Endothelial cell of umbilical vein (primary cell): Measurements from ENCODE around the gene ECI1. TPM values are rescaled to one million over a fixed set of nuclear protein-coding genes. Genes with fewer than 3 reads are reported as not detected.

ENCODE experiments used
- BruUV-seq: library from RNA; stranded (reverse); fragments of 400-500 nt; replicated peaks from 2 replicates; lab custom pipeline; 2021; lab: Mats Ljungman, UMichigan
- CTCF ChIA-PET: fragments of 300-600, 350-600 bp; sonication (Branson Sonifier 250); formaldehyde crosslinking; loops from one replicate; lab custom pipeline; 2021; ENCODE audit warnings: antibody characterized with exemption, inconsistent platforms; lab: Charles Lee
- POLR2A ChIA-PET: fragments of 300-600, 350-600 bp; sonication (Branson Sonifier 250); formaldehyde crosslinking; loops from one replicate; lab custom pipeline; 2021; ENCODE audit warnings: antibody characterized with exemption, inconsistent platforms; lab: Charles Lee
- DNase-seq: peaks from one replicate; pipeline ENCODE4 v3.0.0-alpha.2; 2011; ENCODE audit warnings: low read depth, low spot score
- FAIRE-seq: peaks from 2 replicates; lab custom pipeline; 2011; peaks lifted over from hg19 to GRCh38; lab: Jason Lieb, UNC
- H2AFZ ChIP-seq: 2 replicates; pipeline ENCODE4 v1.6.0; 2012; ENCODE audit warnings: low read depth, low read length, control low read depth, inconsistent platforms
- H3K27ac ChIP-seq: 2 replicates; pipeline ENCODE4 v1.5.1; 2011; ENCODE audit warnings: low read depth, mild to moderate bottlenecking, control low read depth, low read length, moderate library complexity; ENCODE audit not compliant: insufficient read depth
- H3K27me3 ChIP-seq, 2 experiments: 2 replicates each; pipeline versions ENCODE4 v1.6.0 to v1.6.1; 2011; ENCODE audit warnings: low read length in 2 of 2, mixed read lengths in 1 of 2; ENCODE audit not compliant: control insufficient read depth in 2 of 2, insufficient read depth in 2 of 2
- H3K36me3 ChIP-seq, 2 experiments: 2 replicates in 1 of 2; 3 replicates in 1 of 2; pipeline ENCODE4 v1.5.1; 2011; ENCODE audit warnings: low read length in 2 of 2, mild to moderate bottlenecking in 1 of 2, moderate library complexity in 1 of 2; ENCODE audit not compliant: control insufficient read depth in 2 of 2, insufficient read depth in 2 of 2; ENCODE audit errors: extremely low read depth in 1 of 2
- H3K4me1 ChIP-seq: 3 replicates; pipeline ENCODE4 v1.5.1; 2011; ENCODE audit warnings: mild to moderate bottlenecking, low read length; ENCODE audit not compliant: control insufficient read depth, insufficient read depth; ENCODE audit errors: extremely low read depth
- H3K4me2 ChIP-seq: 2 replicates; pipeline ENCODE4 v1.6.1; 2011; ENCODE audit warnings: low read length, control low read depth, mixed read lengths; ENCODE audit not compliant: insufficient read depth
- H3K4me3 ChIP-seq, 3 experiments: fragments of 200-600 bp in 1 of 3; sonication (generic), shearing (Covaris generic) in 1 of 3; replicated peaks in 1 of 3; 2 replicates each; pipeline ENCODE4 v1.5.1; 2011 to 2016; ENCODE audit warnings: control low read depth in 3 of 3, low read length in 3 of 3, mild to moderate bottlenecking in 2 of 3, inconsistent platforms in 1 of 3, low read depth in 1 of 3, moderate library complexity in 1 of 3; ENCODE audit not compliant: insufficient read depth in 1 of 3
- H3K79me2 ChIP-seq: 2 replicates; pipeline ENCODE4 v1.6.0; 2012; ENCODE audit warnings: low read length, inconsistent platforms; ENCODE audit not compliant: control insufficient read depth, insufficient read depth
- H3K9ac ChIP-seq: replicated peaks from 2 replicates; pipeline ENCODE3; 2011; ENCODE audit warnings: low read length, control low read depth; ENCODE audit not compliant: insufficient read depth; ENCODE audit errors: extremely low read depth
- H3K9me1 ChIP-seq: replicated peaks from 3 replicates; pipeline ENCODE4 v1.6.0; 2011; ENCODE audit warnings: mild to moderate bottlenecking, low read length; ENCODE audit not compliant: control insufficient read depth, insufficient read depth; ENCODE audit errors: extremely low read depth
- H3K9me3 ChIP-seq: replicated peaks from 2 replicates; pipeline ENCODE4 v1.5.1; 2012; ENCODE audit warnings: low read length, inconsistent platforms; ENCODE audit not compliant: control insufficient read depth, insufficient read depth
- H4K20me1 ChIP-seq: replicated peaks from 2 replicates; pipeline ENCODE3; 2011; ENCODE audit warnings: mild to moderate bottlenecking, low read length; ENCODE audit not compliant: control insufficient read depth, insufficient read depth; ENCODE audit errors: extremely low read depth
- EZH2 ChIP-seq: IDR thresholded peaks from 2 replicates; pipeline ENCODE4 v1.6.1; 2012; ENCODE audit warnings: borderline replicate concordance, low read depth, mild to moderate bottlenecking, moderate library complexity, low read length, inconsistent platforms; ENCODE audit not compliant: severe bottlenecking
- FOS ChIP-seq: IDR thresholded peaks from 2 replicates; pipeline ENCODE4 v1.6.1; 2011; ENCODE audit warnings: mild to moderate bottlenecking, low read length, moderate library complexity, borderline replicate concordance; ENCODE audit not compliant: insufficient read depth
- MYC ChIP-seq: IDR thresholded peaks from one replicate; pipeline ENCODE4 v1.6.1; 2011; ENCODE audit warnings: mild to moderate bottlenecking, low read depth, low read length
- POLR2A ChIP-seq: IDR thresholded peaks from 2 replicates; pipeline ENCODE4 v1.6.1; 2012; ENCODE audit warnings: low read depth, mild to moderate bottlenecking, control low read depth, low read length
- dilution Hi-C: fragments of 300-500 bp; cut with MboI; formaldehyde crosslinking; loops from one replicate; pipeline ENCODE4 v1.15.0; 2019; ENCODE audit warnings: low sequenced_read_pairs; ENCODE audit not compliant: extremely low pct_ligation_motif_present
- intact Hi-C: fragments of 100-400 bp; cut with micrococcal nuclease; formaldehyde crosslinking; loops from one replicate; pipeline ENCODE4 v1.10.0; 2022
- polyA plus RNA-seq, 4 experiments: library from polyadenylated mRNA; depleted of rRNA in 3 of 4; stranded (reverse) in 3 of 4; unstranded in 1 of 4; fragments of >200 nt; gene quantifications; 2 replicates each; pipeline versions ENCODE4 v1.2.1 to v1.2.3, GENCODE V29; 2011 to 2012; ENCODE audit warnings: missing spikeins in 1 of 4
- total RNA-seq: library from RNA; stranded (reverse); gene quantifications from 2 replicates; pipeline ENCODE4 v1.2.3, GENCODE V29; 2021

The ECI1 gene
- total and polyA plus RNA-seq, 2 donors (not counting 3 experiments of a cell fraction or from before 2014, with no cell fraction given), result 43.6 to 48.3 TPM

DNA sequence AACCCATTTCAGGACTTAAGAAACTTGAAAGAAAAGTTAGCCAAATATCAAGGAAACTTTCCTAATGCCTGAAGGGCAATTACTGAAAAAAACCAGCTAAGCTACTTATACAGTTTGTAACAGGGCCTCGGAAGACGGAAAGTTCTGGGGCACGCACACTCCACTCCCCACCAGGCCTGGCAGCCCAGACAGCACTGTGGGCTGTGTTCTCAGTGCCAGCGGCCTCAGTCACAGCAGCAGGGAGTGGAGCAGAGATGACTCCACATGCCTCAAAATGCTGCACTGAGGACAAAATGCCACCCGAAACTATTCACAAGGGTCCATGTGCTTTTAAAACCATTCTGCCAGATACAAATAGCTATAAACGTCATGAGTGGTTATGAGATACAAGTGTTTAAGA, 6.3 kb upstream of the ECI1 start:
- DNase-seq (no peak), FAIRE-seq (no peak)
- no peak overlapping the region for H3K9ac ChIP-seq
- peaks cover 36% of the 10 kb centered on the region for H3K79me2 ChIP-seq
- no peaks in the 10 kb centered on the region for H3K9me3 ChIP-seq
- ChIA-PET CTCF (no interaction called here), POLR2A (no interaction called here)
- peaks cover 41 to 47% of the 10 kb centered on the region in 2 experiments for H3K36me3 ChIP-seq
- no peak overlapping the region for H3K27ac ChIP-seq
- H3K4me3 ChIP-seq, result no peak overlapping the region
- H4K20me1 ChIP-seq, result no peaks in the 10 kb centered on the region
- no peak overlapping the region for H2AFZ ChIP-seq
- intact Hi-C loops, result no loop called here
- no peaks in the 10 kb centered on the region for H3K4me1 ChIP-seq
- no peaks in the 10 kb centered on the region for H3K9me1 ChIP-seq
- dilution Hi-C loops, result no loop called here
- no peak for TF ChIP-seq POLR2A
- no TSS peak for BruUV-seq
- H3K27me3 ChIP-seq, result no peaks in the 10 kb centered on the region
- H3K4me2 ChIP-seq, result no peak overlapping the region

DNA sequence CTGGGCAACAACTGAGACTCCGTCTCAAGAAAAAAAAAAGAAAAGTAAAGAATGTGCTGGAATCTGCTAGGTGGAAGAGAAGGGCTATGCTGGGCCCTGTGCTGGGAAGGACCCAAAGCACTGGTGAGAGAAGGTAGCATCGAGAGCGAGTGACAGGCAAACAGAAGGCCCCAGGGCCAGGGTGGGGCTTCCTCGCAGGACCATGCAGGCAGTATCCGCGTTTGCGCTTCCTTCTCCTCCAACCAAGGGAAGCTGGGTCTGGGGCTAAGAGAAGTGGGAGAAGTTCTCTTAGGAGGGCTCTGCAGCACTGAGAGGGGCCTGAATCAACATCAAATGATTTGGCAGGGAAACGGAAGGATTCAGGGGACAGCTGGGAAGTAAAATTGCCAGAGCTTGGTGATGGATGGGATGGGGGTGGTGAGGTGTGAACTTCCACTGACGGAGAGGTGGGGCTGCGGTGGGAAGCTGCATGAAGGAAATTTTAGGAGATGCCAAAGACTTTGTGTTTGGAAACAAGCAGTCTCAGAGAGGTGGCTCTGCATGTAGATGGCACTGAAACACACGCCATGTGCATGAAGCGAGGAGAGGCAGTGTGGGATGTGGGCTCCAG, 5.2 kb upstream of the ECI1 start:
- H3K27ac ChIP-seq, result no peak overlapping the region
- no peaks in the 10 kb centered on the region for H3K27me3 ChIP-seq
- no peaks in the 10 kb centered on the region for H4K20me1 ChIP-seq
- CTCF ChIA-PET, result no interaction called here
- POLR2A ChIA-PET, result no interaction called here
- TF ChIP-seq FOS, result no peak
- TF ChIP-seq MYC, result no peak
- no peak for TF ChIP-seq EZH2
- peaks cover 7% of the 10 kb centered on the region for H3K4me1 ChIP-seq
- H3K4me2 ChIP-seq, result no peak overlapping the region
- H3K9me1 ChIP-seq, result no peaks in the 10 kb centered on the region
- dilution Hi-C loops, result no loop called here
- no peak overlapping the region for H3K9ac ChIP-seq
- intact Hi-C loops, result no loop called here
- H3K9me3 ChIP-seq, result no peaks in the 10 kb centered on the region
- no TSS peak for BruUV-seq
- no peak overlapping the region for H2AFZ ChIP-seq
- no peak for DNase-seq
- H3K36me3 ChIP-seq, result peaks cover 33 to 37% of the 10 kb centered on the region in 2 experiments
- H3K4me3 ChIP-seq, result no peak overlapping the region
- FAIRE-seq, result no peak
- peaks cover 26% of the 10 kb centered on the region for H3K79me2 ChIP-seq
